Mammary epithelial cell (primary cell): ENCODE data around the gene NUTM2D.
"Not testable (repeated sequence)": the region's sequence is repeated elsewhere in the genome, so short reads cannot be mapped to it uniquely, and the experiment has no call there.

Experiments
- EZH2 ChIP-seq: IDR thresholded peaks from 2 replicates; pipeline ENCODE4 v1.6.1; 2012; ENCODE audit warnings: low read length, inconsistent platforms, borderline replicate concordance
- TF ChIP-seq, protein P1 (sequence below), 2 donors: IDR thresholded peaks in 1 of 2; conservative IDR thresholded peaks in 1 of 2; 2 replicates each; pipeline ENCODE4 v1.5.1; 2011 to 2012; ENCODE audit warnings: inconsistent platforms in 2 of 2, low read length in 2 of 2, mild to moderate bottlenecking in 2 of 2, control low read depth in 1 of 2, low read depth in 1 of 2; ENCODE audit not compliant: insufficient read depth in 1 of 2; ENCODE audit errors: extremely low read depth in 1 of 2

DNA sequence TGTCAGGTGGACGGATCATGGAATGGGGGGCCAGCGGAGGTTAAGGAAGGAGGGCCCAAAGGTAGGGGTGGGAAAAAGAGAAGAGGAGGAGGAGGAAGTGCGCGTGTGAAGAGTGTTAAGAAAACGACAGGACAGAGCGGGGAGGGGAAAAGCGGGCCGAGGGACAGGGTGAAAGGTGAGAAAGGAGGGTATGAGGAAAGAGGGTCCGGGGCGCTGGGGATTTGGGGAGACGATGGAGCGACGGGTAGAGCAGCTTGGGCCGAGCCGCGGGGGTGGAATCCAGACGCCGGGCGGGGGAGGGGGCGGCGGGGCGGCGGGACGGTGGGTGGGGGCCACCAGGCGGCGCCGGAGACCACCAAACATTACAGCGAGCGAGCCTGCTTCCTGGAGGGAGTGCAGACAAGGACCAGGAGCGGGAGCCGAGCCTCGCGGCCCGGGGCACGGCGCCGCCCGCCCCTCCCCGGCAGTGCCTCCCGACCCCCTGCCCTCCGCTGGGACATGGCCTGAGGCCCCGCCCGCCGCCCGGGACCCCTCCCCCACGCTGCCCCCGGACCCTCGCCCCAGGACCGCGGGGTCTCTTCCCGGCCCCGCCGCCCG lies 15.9 kb upstream of the NUTM2D start:
- TF ChIP-seq, protein P1, sequence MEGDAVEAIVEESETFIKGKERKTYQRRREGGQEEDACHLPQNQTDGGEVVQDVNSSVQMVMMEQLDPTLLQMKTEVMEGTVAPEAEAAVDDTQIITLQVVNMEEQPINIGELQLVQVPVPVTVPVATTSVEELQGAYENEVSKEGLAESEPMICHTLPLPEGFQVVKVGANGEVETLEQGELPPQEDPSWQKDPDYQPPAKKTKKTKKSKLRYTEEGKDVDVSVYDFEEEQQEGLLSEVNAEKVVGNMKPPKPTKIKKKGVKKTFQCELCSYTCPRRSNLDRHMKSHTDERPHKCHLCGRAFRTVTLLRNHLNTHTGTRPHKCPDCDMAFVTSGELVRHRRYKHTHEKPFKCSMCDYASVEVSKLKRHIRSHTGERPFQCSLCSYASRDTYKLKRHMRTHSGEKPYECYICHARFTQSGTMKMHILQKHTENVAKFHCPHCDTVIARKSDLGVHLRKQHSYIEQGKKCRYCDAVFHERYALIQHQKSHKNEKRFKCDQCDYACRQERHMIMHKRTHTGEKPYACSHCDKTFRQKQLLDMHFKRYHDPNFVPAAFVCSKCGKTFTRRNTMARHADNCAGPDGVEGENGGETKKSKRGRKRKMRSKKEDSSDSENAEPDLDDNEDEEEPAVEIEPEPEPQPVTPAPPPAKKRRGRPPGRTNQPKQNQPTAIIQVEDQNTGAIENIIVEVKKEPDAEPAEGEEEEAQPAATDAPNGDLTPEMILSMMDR (conservative IDR thresholded peaks at IDR 0.05 in 1 of 2, IDR thresholded peaks at IDR 0.05 in 1 of 2; ENCODE audit: extremely low read depth in 1 of 2, insufficient read depth in 1 of 2, low read depth in 1 of 2, low read length in 2 of 2): not testable (repeated sequence)
- TF ChIP-seq EZH2: not testable (repeated sequence)
